Transverse colon (tissue), 4 donors: Measurements from ENCODE around the gene OXSR1. TPM values are rescaled to one million over a fixed set of nuclear protein-coding genes. Genes with fewer than 3 reads are reported as not detected.

Experiments used
- DNase-seq: peaks from one replicate; pipeline ENCODE4 v3.0.0-alpha.2; 2019
- H3K27ac ChIP-seq, 4 donors: fragments of 200-600 bp; sonication (generic); 2 replicates each; pipeline ENCODE4 v1.5.1; 2016 to 2018; ENCODE audit warnings: inconsistent platforms in 4 of 4
- H3K27me3 ChIP-seq: fragments of 200-600 bp; sonication (generic); 2 replicates; pipeline ENCODE4 v1.5.1; 2017; ENCODE audit warnings: inconsistent platforms
- H3K36me3 ChIP-seq, 4 donors: fragments of 200-600 bp; sonication (generic); 2 replicates each; pipeline ENCODE4 v1.5.1; 2017 to 2019; ENCODE audit warnings: inconsistent platforms in 4 of 4
- H3K4me1 ChIP-seq, 4 donors: fragments of 200-600 bp; sonication (generic); 2 replicates each; pipeline ENCODE4 v1.5.1; 2017 to 2020; ENCODE audit warnings: inconsistent platforms in 4 of 4
- H3K4me3 ChIP-seq, 4 donors: fragments of 200-600 bp; sonication (generic); 1 replicate in 1 of 4; 2 replicates in 3 of 4; pipeline versions ENCODE4 v1.5.1 to v1.6.1; 2017 to 2019; ENCODE audit warnings: inconsistent platforms in 4 of 4
- H3K9me3 ChIP-seq, 2 donors: fragments of 200-600 bp; sonication (generic); 2 replicates each; pipeline ENCODE4 v1.5.1; 2017 to 2019; ENCODE audit warnings: inconsistent platforms in 2 of 2
- CTCF ChIP-seq, 5 experiments: fragments of 200-600 bp in 3 of 5; fragments of 450-650 bp in 2 of 5; sonication (generic) in 3 of 5; IDR thresholded peaks; 1 replicate in 2 of 5; 2 replicates in 3 of 5; pipeline ENCODE4 v1.5.1; 2016 to 2017; ENCODE audit warnings: antibody characterized with exemption in 5 of 5, inconsistent platforms in 3 of 5, mild to moderate bottlenecking in 2 of 5, moderate library complexity in 1 of 5
- EP300 ChIP-seq: sonication (generic); formaldehyde crosslinking; IDR thresholded peaks from one replicate; pipeline ENCODE4 v1.6.1; 2017; ENCODE audit warnings: antibody characterized with exemption, low read depth
- POLR2A ChIP-seq: fragments of 450-650 bp; IDR thresholded peaks from one replicate; pipeline ENCODE4 v1.6.1; 2016; ENCODE audit warnings: antibody characterized with exemption, mild to moderate bottlenecking, moderate library complexity
- POLR2AphosphoS5 ChIP-seq, 3 donors: sonication (generic); formaldehyde crosslinking; IDR thresholded peaks; one replicate each; pipeline ENCODE4 v1.6.1; 2016; ENCODE audit warnings: antibody characterized with exemption in 3 of 3
- WGBS, 2 donors: methylation state at CpG; one replicate each; pipeline ENCODE4 v1.1.5; 2018; ENCODE audit warnings: low coverage in 1 of 2; 5-methylcytosine and 5-hydroxymethylcytosine counted together
- in situ Hi-C, 4 donors: fragments of 200-750 bp; cut with MboI; loops; one replicate each; pipeline versions ENCODE4 v1.15.0 to v1.15.1; 2017; ENCODE audit warnings: low sequenced_read_pairs in 3 of 4, low pct_ligation_motif_present in 1 of 4, low pct_unique_long_range_greater_than_20kb in 1 of 4
- intact Hi-C: fragments of 100-400 bp; cut with DNase I; formaldehyde crosslinking; loops from one replicate; pipeline ENCODE4 v1.15.1; 2023; ENCODE audit warnings: low total_unique reads
- total RNA-seq, 4 donors: library from RNA; depleted of rRNA; stranded (reverse); fragments of >200 nt; gene quantifications; one replicate each; pipeline ENCODE4 v1.1.0, GENCODE V29; 2016

Gene OXSR1
- total RNA-seq, 4 donors from 2014 or later = 35.9 to 47.9 (median 43.5) TPM

GRCh38 chr3:38138349-38139190, 26.8 kb upstream of the OXSR1 start, which contains the start of gene MYD88:
Gene MYD88 (plus strand): TSS chr3:38138661. CDS start chr3:38138701, 40 bp downstream.
- WGBS, 2 donors = 0 to 1% methylated on average over 5 to 61 of the region's 65 CpGs
- in situ Hi-C loops = loop anchor here in 2 of 4 donors (25.0 kb wide), 2 partner anchors 324 to 349 kb away; partner anchors contain the start of genes ACVR2B (in 1 of the 2) and EXOG (in 1 of the 2)
- Histone ChIP-seq H3K27me3 (no peaks in the 10 kb centered on the region), H3K9me3 (no peaks in the 10 kb centered on the region), H3K36me3 (peaks cover 0 to 9% (median 3%) of the 10 kb centered on the region in 4 donors), H3K4me3 (peak within 1 kb of the TSS; percentile 58 to 97 (median 72)), H3K27ac (peak within 1 kb of the TSS; percentile 91 to 97 (median 95)), H3K4me1 (peaks cover 33 to 49% (median 44%) of the 10 kb centered on the region in 4 donors)
- intact Hi-C loops = no loop called here
- peak; percentile 91 for TF ChIP-seq POLR2A
- TF ChIP-seq CTCF (IDR thresholded peaks at IDR 0.05) = no peak
- peak; percentile 79 to 88 (median 86) for TF ChIP-seq POLR2AphosphoS5 (IDR thresholded peaks at IDR 0.05)
- TF ChIP-seq EP300 = no peak
- DNase-seq = peak; percentile 92

- Histone ChIP-seq H3K4me3 (peak overlapping the region; percentile 58 to 97 (median 72)), H3K4me1 (peaks cover 27 to 43% (median 38%) of the 10 kb centered on the region in 4 donors), H3K36me3 (peaks cover 0 to 9% (median 3%) of the 10 kb centered on the region in 4 donors), H3K9me3 (no peaks in the 10 kb centered on the region), H3K27me3 (no peaks in the 10 kb centered on the region), H3K27ac (peak overlapping the region; percentile 91 to 97 (median 95))
- WGBS, 2 donors = 3% methylated on average over 8 of the region's 8 CpGs; no CpG with 5 or more reads in 1 of the 2 donors
- DNase-seq = no peak
- in situ Hi-C loops = loop anchor here in 2 of 4 donors (25.0 kb wide), 2 partner anchors 323 to 348 kb away; partner anchors contain the start of genes ACVR2B (in 1 of the 2) and EXOG (in 1 of the 2)
- intact Hi-C loops = no loop called here
- no peak for TF ChIP-seq POLR2A
- no peak for TF ChIP-seq POLR2AphosphoS5 (IDR thresholded peaks at IDR 0.05)
- no peak for TF ChIP-seq CTCF (IDR thresholded peaks at IDR 0.05)
- no peak for TF ChIP-seq EP300
Observed at GRCh38 chr3:38139191-38139590, 26.1 kb upstream of the OXSR1 start.

- no peak for TF ChIP-seq POLR2AphosphoS5 (IDR thresholded peaks at IDR 0.05)
- no peak for TF ChIP-seq CTCF (IDR thresholded peaks at IDR 0.05)
- TF ChIP-seq EP300 = no peak
- no peak for TF ChIP-seq POLR2A
- H3K36me3 ChIP-seq = peaks cover 0 to 9% (median 3%) of the 10 kb centered on the region in 4 donors
- peaks cover 22 to 38% (median 34%) of the 10 kb centered on the region in 4 donors for H3K4me1 ChIP-seq
- peak overlapping the region in 3 of 4 donors; percentile 93 to 97 (median 97) for H3K27ac ChIP-seq
- no peak for DNase-seq
- no peaks in the 10 kb centered on the region for H3K9me3 ChIP-seq
- in situ Hi-C loops (loop anchor here in 2 of 4 donors (25.0 kb wide), 2 partner anchors 323 to 348 kb away; partner anchors contain the start of genes ACVR2B (in 1 of the 2) and EXOG (in 1 of the 2)), intact Hi-C loops (no loop called here)
- peak overlapping the region in 3 of 4 donors; percentile 62 to 97 (median 81) for H3K4me3 ChIP-seq
- 86 to 100% methylated on average over 3 to 6 of the region's 7 CpGs for WGBS, 2 donors
- H3K27me3 ChIP-seq = no peaks in the 10 kb centered on the region
Observed at GRCh38 chr3:38139652-38140051, 25.7 kb upstream of the OXSR1 start.
